ENCODE results near the gene LPP.

DNA sequence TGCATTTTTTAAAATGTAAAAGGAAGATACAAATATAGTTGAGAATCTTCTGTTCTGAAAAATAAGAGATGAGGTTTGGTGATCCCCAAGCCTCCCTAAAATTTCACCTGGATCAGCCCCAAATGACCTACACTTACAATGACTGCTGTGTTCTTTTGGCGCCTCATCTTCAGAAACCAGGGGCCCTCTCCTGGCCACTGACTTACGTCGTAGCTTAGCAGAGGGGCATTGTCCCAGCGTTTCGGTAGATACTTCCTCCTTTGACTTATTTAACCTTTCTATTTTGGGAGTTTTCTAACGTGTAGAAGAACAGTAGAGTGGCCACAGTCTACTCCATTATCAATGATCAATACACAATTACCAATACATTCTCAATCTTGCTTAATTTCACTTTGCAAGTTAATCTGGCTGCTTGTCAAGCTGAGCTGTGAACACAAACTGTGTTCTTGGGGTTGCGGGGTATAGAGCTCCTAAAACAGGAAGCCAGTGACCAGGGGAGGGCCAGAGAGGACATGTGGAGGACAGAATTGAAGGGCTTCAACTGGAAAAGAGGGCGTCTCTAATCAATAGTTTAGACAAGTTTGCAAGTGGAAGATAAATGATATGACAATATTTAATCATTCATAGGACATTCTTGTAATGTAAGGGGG, 419.5 kb downstream of the LPP start:
- no peak for TF ChIP-seq EZH2phosphoT487 (IDR thresholded peaks at IDR 0.05; ENCODE audit: borderline replicate concordance, low read length)
- no peak for TF ChIP-seq EZH2 (IDR thresholded peaks at IDR 0.05; ENCODE audit: low read length, unreplicated experiment)
- TF ChIP-seq, protein P1, sequence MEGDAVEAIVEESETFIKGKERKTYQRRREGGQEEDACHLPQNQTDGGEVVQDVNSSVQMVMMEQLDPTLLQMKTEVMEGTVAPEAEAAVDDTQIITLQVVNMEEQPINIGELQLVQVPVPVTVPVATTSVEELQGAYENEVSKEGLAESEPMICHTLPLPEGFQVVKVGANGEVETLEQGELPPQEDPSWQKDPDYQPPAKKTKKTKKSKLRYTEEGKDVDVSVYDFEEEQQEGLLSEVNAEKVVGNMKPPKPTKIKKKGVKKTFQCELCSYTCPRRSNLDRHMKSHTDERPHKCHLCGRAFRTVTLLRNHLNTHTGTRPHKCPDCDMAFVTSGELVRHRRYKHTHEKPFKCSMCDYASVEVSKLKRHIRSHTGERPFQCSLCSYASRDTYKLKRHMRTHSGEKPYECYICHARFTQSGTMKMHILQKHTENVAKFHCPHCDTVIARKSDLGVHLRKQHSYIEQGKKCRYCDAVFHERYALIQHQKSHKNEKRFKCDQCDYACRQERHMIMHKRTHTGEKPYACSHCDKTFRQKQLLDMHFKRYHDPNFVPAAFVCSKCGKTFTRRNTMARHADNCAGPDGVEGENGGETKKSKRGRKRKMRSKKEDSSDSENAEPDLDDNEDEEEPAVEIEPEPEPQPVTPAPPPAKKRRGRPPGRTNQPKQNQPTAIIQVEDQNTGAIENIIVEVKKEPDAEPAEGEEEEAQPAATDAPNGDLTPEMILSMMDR (conservative IDR thresholded peaks at IDR 0.05; ENCODE audit: low read depth, low read length): no peak

Data from PC-3 (cell line).